ENCODE measurements around the gene CERS6. TPM values are rescaled to one million over a fixed set of nuclear protein-coding genes. Genes with fewer than 3 reads are reported as not detected.

The CERS6 gene
- total and polyA plus RNA-seq, 4 donors = 4.2 to 20.4 (median 10.1) TPM

- TF ChIP-seq ZBTB33 (IDR thresholded peaks at IDR 0.05) (no peak), NR2F2 (IDR thresholded peaks at IDR 0.05) (peak; percentile 98), TAF1 (conservative IDR thresholded peaks at IDR 0.05) (peak; percentile 62), JUND (IDR thresholded peaks at IDR 0.05) (no peak), EGR1 (IDR thresholded peaks at IDR 0.05; ENCODE audit: low read depth in 2 of 2) (no peak)
Measured at GRCh38 chr2:168801961-168802858, 346.1 kb downstream of the CERS6 start, which contains the start of gene NOSTRIN (continued).

GRCh38 chr2:168802859-168803725, 347.0 kb downstream of the CERS6 start:
- Histone ChIP-seq H3K27me3 (ENCODE audit: control insufficient read depth in 4 of 4, insufficient read depth in 4 of 4, low read length in 3 of 4) (no peaks in the 10 kb centered on the region), H3K4me3 (ENCODE audit: low read depth in 1 of 3, low read length in 3 of 3) (peak overlapping the region in 2 of 3 donors; percentile 27 to 29), H3K9me3 (ENCODE audit: control insufficient read depth in 4 of 4, low read length in 3 of 4) (no peaks in the 10 kb centered on the region), H3K36me3 (ENCODE audit: control insufficient read depth in 4 of 4, insufficient read depth in 3 of 4, low read depth in 1 of 4, low read length in 3 of 4) (no peaks in the 10 kb centered on the region), H3K4me1 (ENCODE audit: control insufficient read depth in 4 of 4, insufficient read depth in 4 of 4, low read length in 3 of 4) (no peaks in the 10 kb centered on the region), H3K27ac (ENCODE audit: low read depth in 1 of 2, low read length in 2 of 2) (peak overlapping the region; percentile 30 to 40), H3K9ac (ENCODE audit: low read depth in 1 of 2, low read length in 2 of 2) (peak overlapping the region in 1 of 2 donors; percentile 5)
- TF ChIP-seq TAF1 (conservative IDR thresholded peaks at IDR 0.05) (no peak), FOXA2 (IDR thresholded peaks at IDR 0.05) (no peak), JUND (IDR thresholded peaks at IDR 0.05) (no peak), GABPA (IDR thresholded peaks at IDR 0.05 in 1 of 2, conservative IDR thresholded peaks at IDR 0.05 in 1 of 2) (no peak), NR2F2 (IDR thresholded peaks at IDR 0.05) (no peak), YY1 (IDR thresholded peaks at IDR 0.05) (no peak), SP1 (IDR thresholded peaks at IDR 0.05) (no peak), ZBTB33 (IDR thresholded peaks at IDR 0.05) (no peak), FOXA1 (IDR thresholded peaks at IDR 0.05) (no peak), HNF4G (IDR thresholded peaks at IDR 0.05) (no peak), HNF4A (conservative IDR thresholded peaks at IDR 0.05) (no peak), RXRA (IDR thresholded peaks at IDR 0.05) (no peak), MAX (IDR thresholded peaks at IDR 0.05) (no peak), EGR1 (IDR thresholded peaks at IDR 0.05; ENCODE audit: low read depth in 2 of 2) (no peak), REST (IDR thresholded peaks at IDR 0.05) (no peak), CTCF (IDR thresholded peaks at IDR 0.05; ENCODE audit: low read depth, low read length, missing input control) (no peak)
- WGBS = 55% methylated on average over 5 of the region's 5 CpGs
- DNase-seq (ENCODE audit: low spot score) = no peak

Data from liver (tissue), 9 donors.